Lung (tissue), 12 donors: ENCODE results near the gene CH25H. TPM values are rescaled to one million over a fixed set of nuclear protein-coding genes. Genes with fewer than 3 reads are reported as not detected.

Experiments used
- ATAC-seq: fragments of 200-7000 bp; cut with Tn5 transposase; one replicate; pipeline ENCODE4 v1.9.1; 2020; ENCODE audit warnings: moderate number of reproducible peaks; ENCODE audit not compliant: insufficient read depth, low FRiP score
- DNase-seq, 3 donors: peaks; one replicate each; pipeline ENCODE4 v3.0.0-alpha.2; 2013 to 2017
- H3K27ac ChIP-seq, 2 donors: one replicate each; pipeline ENCODE4 v1.5.1; 2013; ENCODE audit warnings: mild to moderate bottlenecking in 2 of 2, moderate library complexity in 2 of 2, control low read depth in 1 of 2, inconsistent platforms in 1 of 2, low read depth in 1 of 2, low read length in 1 of 2
- H3K27me3 ChIP-seq, 3 donors: one replicate each; pipeline ENCODE4 v1.5.1; 2013; ENCODE audit warnings: low read length in 2 of 3; ENCODE audit not compliant: control insufficient read depth in 3 of 3, insufficient read depth in 3 of 3
- H3K36me3 ChIP-seq, 4 donors: one replicate each; pipeline ENCODE4 v1.5.1; 2013; ENCODE audit warnings: low read length in 4 of 4, mild to moderate bottlenecking in 1 of 4, moderate library complexity in 1 of 4; ENCODE audit not compliant: control insufficient read depth in 4 of 4, insufficient read depth in 4 of 4
- H3K4me1 ChIP-seq, 5 donors: one replicate each; pipeline ENCODE4 v1.5.1; 2013; ENCODE audit warnings: low read length in 5 of 5, mild to moderate bottlenecking in 2 of 5, moderate library complexity in 1 of 5; ENCODE audit not compliant: control insufficient read depth in 5 of 5, insufficient read depth in 5 of 5
- H3K4me3 ChIP-seq: one replicate; pipeline ENCODE4 v1.5.1; 2013; ENCODE audit warnings: mild to moderate bottlenecking, control low read depth, moderate library complexity
- H3K9ac ChIP-seq, 2 donors: one replicate each; pipeline ENCODE4 v1.5.1; 2013; ENCODE audit warnings: low read length in 2 of 2, control low read depth in 1 of 2; ENCODE audit not compliant: insufficient read depth in 1 of 2
- H3K9me3 ChIP-seq, 4 donors: one replicate each; pipeline ENCODE4 v1.5.1; 2013; ENCODE audit warnings: low read length in 3 of 4, mild to moderate bottlenecking in 1 of 4, moderate library complexity in 1 of 4; ENCODE audit not compliant: control insufficient read depth in 4 of 4, insufficient read depth in 3 of 4
- WGBS, 2 donors: extraction: QIAGEN DNeasy Blood & Tissue Kit; methylation state at CpG; one replicate each; pipeline ENCODE4 v1.1.7; 2013; 5-methylcytosine and 5-hydroxymethylcytosine counted together
- polyA plus RNA-seq, 2 donors: library from polyadenylated mRNA; stranded (reverse); fragments of 200-250 nt; gene quantifications; one replicate each; pipeline ENCODE4 v1.2.1, GENCODE V29; 2013
- total RNA-seq, 2 donors: library from RNA; depleted of rRNA in 1 of 2; stranded (reverse); fragments of >200 nt in 1 of 2; gene quantifications; one replicate each; pipeline ENCODE4 v1.2.1, GENCODE V29; 2014 to 2021
- TF ChIP-seq, protein P1 (sequence below): IDR thresholded peaks from 2 replicates; pipeline ENCODE4 v1.5.1; 2012; ENCODE audit warnings: mild to moderate bottlenecking; ENCODE audit errors: control extremely low read depth, extremely low read depth
- donor health status: control.
- donor health status: control.
- donor health status: Bipolar disorder and iron deficiency.
- donor health status: healthy.
- donor health status: DM: yes; HTN: yes; CAD: no.

The CH25H gene
- total and polyA plus RNA-seq, 4 donors = 1.2 to 25.2 (median 3.7) TPM

DNA sequence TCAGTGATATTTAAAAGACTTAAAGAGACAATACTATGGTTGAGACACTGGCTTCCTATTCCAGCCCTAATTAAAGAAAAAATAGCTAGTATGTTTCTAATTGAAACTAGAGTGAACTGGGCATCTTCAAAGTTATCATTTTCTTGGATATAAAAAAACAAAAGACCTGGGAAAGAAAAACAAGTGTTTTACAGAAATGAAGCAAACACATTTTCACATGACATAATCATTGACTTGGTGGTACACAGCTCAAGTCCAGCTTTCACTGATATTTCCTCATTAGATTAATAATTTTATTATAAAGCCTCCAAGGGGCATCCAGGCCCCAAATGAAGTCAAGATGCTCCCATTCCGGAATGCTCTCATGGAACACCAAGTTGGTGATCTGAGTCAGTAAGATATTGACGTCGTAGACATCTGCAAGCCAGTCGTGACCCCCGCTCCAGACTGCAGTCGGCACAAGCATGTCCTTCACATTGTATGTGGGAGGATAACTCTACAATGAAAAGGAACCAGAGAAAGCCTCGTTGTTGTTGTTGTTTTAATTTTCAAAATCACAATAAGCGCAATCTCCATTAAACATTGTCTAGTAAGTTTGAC lies 7.5 kb upstream of the CH25H start:
- DNase-seq (no peak), ATAC-seq (no peak)
- H3K9ac ChIP-seq = no peak overlapping the region
- H3K4me3 ChIP-seq = no peak overlapping the region
- H3K9me3 ChIP-seq = no peaks in the 10 kb centered on the region
- peaks cover 0 to 8% (median 4%) of the 10 kb centered on the region in 4 donors for H3K36me3 ChIP-seq
- WGBS, 2 donors = 93 to 94% methylated on average over 8 of the region's 8 CpGs
- H3K27ac ChIP-seq = no peak overlapping the region
- TF ChIP-seq, protein P1, sequence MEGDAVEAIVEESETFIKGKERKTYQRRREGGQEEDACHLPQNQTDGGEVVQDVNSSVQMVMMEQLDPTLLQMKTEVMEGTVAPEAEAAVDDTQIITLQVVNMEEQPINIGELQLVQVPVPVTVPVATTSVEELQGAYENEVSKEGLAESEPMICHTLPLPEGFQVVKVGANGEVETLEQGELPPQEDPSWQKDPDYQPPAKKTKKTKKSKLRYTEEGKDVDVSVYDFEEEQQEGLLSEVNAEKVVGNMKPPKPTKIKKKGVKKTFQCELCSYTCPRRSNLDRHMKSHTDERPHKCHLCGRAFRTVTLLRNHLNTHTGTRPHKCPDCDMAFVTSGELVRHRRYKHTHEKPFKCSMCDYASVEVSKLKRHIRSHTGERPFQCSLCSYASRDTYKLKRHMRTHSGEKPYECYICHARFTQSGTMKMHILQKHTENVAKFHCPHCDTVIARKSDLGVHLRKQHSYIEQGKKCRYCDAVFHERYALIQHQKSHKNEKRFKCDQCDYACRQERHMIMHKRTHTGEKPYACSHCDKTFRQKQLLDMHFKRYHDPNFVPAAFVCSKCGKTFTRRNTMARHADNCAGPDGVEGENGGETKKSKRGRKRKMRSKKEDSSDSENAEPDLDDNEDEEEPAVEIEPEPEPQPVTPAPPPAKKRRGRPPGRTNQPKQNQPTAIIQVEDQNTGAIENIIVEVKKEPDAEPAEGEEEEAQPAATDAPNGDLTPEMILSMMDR = no peak
- peaks cover 0 to 6% (median under 1%) of the 10 kb centered on the region in 5 donors for H3K4me1 ChIP-seq
- peaks cover 0 to 12% (median 6%) of the 10 kb centered on the region in 3 donors for H3K27me3 ChIP-seq

DNA sequence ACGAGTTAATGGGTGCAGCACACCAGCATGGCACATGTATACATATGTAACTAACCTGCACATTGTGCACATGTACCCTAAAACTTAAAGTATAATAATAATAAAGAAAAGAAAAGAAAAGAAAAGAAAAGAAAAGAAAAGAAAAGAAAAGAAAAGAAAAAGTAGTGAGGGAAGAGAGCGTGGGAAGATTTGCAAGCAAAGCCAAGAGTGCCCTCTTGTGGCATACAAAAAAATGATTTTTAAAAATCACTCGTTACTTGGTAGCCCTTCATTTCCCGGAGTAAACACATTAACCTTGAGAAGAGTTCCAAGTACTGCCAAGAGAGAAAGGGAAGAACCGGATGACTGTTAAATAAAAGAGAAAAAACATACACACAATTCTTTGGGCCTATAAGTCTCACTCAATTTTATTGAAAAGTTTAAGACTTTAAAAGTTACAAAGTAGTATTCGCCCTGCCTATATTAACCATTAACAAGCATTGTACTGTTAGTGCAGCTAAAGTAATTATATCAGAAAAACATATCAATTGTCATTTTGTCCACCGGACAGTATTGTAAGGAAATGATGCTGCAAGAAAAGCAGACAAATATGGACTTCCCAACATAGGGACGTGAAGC lies 6.2 kb upstream of the CH25H start:
- TF ChIP-seq, protein P1 = peak; percentile 40
- H3K4me1 ChIP-seq = peaks cover 0 to 8% (median under 1%) of the 10 kb centered on the region in 5 donors
- peaks cover 0 to 26% (median 20%) of the 10 kb centered on the region in 3 donors for H3K27me3 ChIP-seq
- no peaks in the 10 kb centered on the region for H3K9me3 ChIP-seq
- no peak overlapping the region for H3K4me3 ChIP-seq
- peaks cover 0 to 8% (median 2%) of the 10 kb centered on the region in 4 donors for H3K36me3 ChIP-seq
- H3K27ac ChIP-seq = no peak overlapping the region
- 40 to 44% methylated on average over 8 of the region's 8 CpGs for WGBS, 2 donors
- ATAC-seq (no peak), DNase-seq (peak in 2 of 3 donors; percentile 71 to 78)
- no peak overlapping the region for H3K9ac ChIP-seq

DNA sequence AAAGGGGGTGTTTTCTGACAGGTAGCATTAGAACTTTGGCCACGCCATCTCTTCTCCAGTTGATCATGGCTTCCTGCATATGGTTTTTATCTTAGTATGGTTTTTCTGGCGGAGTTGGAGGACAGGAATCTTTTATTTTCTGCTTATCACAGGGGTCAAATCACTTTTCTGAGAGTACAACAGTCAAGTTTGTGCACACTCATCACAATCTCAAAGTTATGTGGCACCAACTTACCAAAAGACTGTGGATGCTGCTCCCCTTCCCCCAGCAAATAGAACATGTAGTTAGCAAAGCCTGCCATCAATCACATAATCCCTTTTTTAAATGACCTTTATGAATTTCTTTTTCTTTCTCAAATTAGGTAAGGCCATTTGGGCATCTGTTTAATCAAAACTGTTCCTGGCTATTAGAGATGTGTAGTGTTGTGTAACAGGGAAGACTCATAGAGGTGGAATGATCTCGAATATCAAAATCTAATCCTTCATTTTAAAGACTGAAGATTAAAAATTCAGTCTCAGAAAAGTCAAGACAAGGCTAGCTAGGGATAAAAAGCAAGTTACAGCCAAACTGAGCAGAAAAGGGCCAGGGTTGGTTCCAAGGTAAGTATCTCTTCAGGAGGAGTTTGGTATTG lies 3.8 kb upstream of the CH25H start:
- DNase-seq = no peak
- H3K36me3 ChIP-seq = peaks cover 0 to 8% (median 2%) of the 10 kb centered on the region in 4 donors
- WGBS, 2 donors = 93 to 94% methylated on average over 3 of the region's 3 CpGs

More for the DNA sequence above, 3.8 kb upstream of the CH25H start:
- no peak for ATAC-seq
- Histone ChIP-seq H3K9ac (no peak overlapping the region), H3K4me1 (peaks cover 0 to 23% (median 13%) of the 10 kb centered on the region in 5 donors), H3K27me3 (peaks cover 0 to 47% (median 41%) of the 10 kb centered on the region in 3 donors), H3K4me3 (no peak overlapping the region), H3K9me3 (no peaks in the 10 kb centered on the region), H3K27ac (no peak overlapping the region)
- TF ChIP-seq, protein P1 = no peak
